Sigmoid colon (tissue), 3 donors: ENCODE results near the gene GYS1.

Source experiments
- POLR2A ChIP-seq, 2 donors: fragments of 450-650 bp; IDR thresholded peaks; one replicate each; pipeline ENCODE4 v1.6.1; 2016; ENCODE audit warnings: antibody characterized with exemption in 2 of 2, mild to moderate bottlenecking in 2 of 2, moderate library complexity in 2 of 2
- TF ChIP-seq, protein P1 (sequence below), 4 experiments: fragments of 450-650 bp in 3 of 4; fragments of 200-600 bp in 1 of 4; IDR thresholded peaks; one replicate each; pipeline ENCODE4 v1.5.1; 2016 to 2019; ENCODE audit warnings: antibody characterized with exemption in 4 of 4, mild to moderate bottlenecking in 3 of 4, moderate library complexity in 2 of 4

DNA sequence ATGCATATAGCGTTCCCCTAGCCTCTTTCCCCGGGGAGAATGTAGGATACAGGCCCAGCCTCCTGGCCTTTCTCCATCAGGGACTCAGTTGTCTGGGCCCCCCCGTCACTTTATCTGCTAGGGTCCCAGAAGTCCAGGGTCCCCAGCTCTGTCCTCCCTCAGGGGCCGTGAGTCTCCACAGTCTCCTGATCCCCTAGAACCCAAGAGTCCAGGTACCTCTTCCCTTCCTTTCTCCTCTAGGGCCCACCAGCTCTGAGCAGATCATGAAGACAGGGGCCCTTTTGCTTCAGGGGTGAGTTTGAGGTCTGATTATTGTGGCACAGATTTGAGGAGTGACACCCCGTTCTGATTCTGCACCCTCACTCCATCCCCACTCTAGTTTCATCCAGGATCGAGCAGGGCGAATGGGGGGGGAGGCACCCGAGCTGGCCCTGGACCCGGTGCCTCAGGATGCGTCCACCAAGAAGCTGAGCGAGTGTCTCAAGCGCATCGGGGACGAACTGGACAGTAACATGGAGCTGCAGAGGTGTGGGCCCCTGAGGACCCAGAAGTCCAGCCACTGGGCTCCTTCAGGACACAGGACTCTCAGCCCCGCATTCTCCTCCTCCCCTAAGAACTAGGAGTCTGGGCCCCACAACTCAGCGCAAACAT, 37.7 kb downstream of the GYS1 start:
- TF ChIP-seq, protein P1, sequence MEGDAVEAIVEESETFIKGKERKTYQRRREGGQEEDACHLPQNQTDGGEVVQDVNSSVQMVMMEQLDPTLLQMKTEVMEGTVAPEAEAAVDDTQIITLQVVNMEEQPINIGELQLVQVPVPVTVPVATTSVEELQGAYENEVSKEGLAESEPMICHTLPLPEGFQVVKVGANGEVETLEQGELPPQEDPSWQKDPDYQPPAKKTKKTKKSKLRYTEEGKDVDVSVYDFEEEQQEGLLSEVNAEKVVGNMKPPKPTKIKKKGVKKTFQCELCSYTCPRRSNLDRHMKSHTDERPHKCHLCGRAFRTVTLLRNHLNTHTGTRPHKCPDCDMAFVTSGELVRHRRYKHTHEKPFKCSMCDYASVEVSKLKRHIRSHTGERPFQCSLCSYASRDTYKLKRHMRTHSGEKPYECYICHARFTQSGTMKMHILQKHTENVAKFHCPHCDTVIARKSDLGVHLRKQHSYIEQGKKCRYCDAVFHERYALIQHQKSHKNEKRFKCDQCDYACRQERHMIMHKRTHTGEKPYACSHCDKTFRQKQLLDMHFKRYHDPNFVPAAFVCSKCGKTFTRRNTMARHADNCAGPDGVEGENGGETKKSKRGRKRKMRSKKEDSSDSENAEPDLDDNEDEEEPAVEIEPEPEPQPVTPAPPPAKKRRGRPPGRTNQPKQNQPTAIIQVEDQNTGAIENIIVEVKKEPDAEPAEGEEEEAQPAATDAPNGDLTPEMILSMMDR (IDR thresholded peaks at IDR 0.05): no peak
- no peak for TF ChIP-seq POLR2A (IDR thresholded peaks at IDR 0.05)
